K562 (cell line): ENCODE data around the gene BLM. TPM values are rescaled to one million over a fixed set of nuclear protein-coding genes. Genes with fewer than 3 reads are reported as not detected.

ENCODE experiments used
- ATAC-seq: fragments of 200-7000 bp; cut with Tn5 transposase; 3 replicates; pipeline ENCODE4 v1.9.1; 2020; ENCODE audit warnings: moderate library complexity
- BruUV-seq: library from RNA; stranded (reverse); fragments of 400-500 nt; replicated peaks from 2 replicates; lab custom pipeline; 2021; lab: Mats Ljungman, UMichigan
- CTCF ChIA-PET: fragments of 300-600 bp; formaldehyde crosslinking; extraction: SDS; loops from one replicate; lab custom pipeline; 2021; ENCODE audit warnings: low intra/inter-chr PET ratio; lab: Yijun Ruan, JAX
- POLR2A ChIA-PET: fragments of 300-600, 350-650 bp; sonication (Branson Sonifier 250); formaldehyde crosslinking; extraction: SDS; loops from one replicate; lab custom pipeline; 2021; ENCODE audit warnings: antibody characterized with exemption, inconsistent platforms; lab: Yijun Ruan, JAX
- DNase-seq, 4 experiments: peaks; one replicate each; pipeline versions ENCODE4 v3.0.0 to v3.0.0-alpha.2; 2011 to 2018; ENCODE audit warnings: low spot score in 3 of 4, mixed read lengths in 3 of 4; ENCODE audit errors: extremely low read depth in 1 of 4
- FAIRE-seq: peaks from 2 replicates; lab custom pipeline; 2011; peaks lifted over from hg19 to GRCh38; lab: Jason Lieb, UNC
- H2AFZ ChIP-seq: 2 replicates; pipeline ENCODE4 v1.6.0; 2011; ENCODE audit warnings: low read depth, low read length, control low read depth, inconsistent platforms
- H3K27ac ChIP-seq: fragments of 200-600 bp; 3 replicates; pipeline ENCODE4 v1.8.0; 2011; ENCODE audit warnings: low read depth, mild to moderate bottlenecking, control low read depth, inconsistent platforms, low read length, moderate library complexity, mixed read lengths; ENCODE audit errors: extremely low read depth
- H3K27me3 ChIP-seq, 2 experiments: fragments of 300-600 bp in 1 of 2; 2 replicates in 1 of 2; 3 replicates in 1 of 2; pipeline versions ENCODE4 v1.6.0 to v1.8.0; 2011; ENCODE audit warnings: inconsistent platforms in 2 of 2, low read length in 2 of 2, mild to moderate bottlenecking in 1 of 2, mixed read lengths in 1 of 2, moderate library complexity in 1 of 2; ENCODE audit not compliant: control insufficient read depth in 2 of 2, insufficient read depth in 2 of 2
- H3K36me3 ChIP-seq: fragments of 300-600 bp; 3 replicates; pipeline ENCODE4 v1.8.0; 2011; ENCODE audit warnings: mild to moderate bottlenecking, low read length, inconsistent platforms; ENCODE audit not compliant: control insufficient read depth, insufficient read depth
- H3K4me1 ChIP-seq, 2 experiments: fragments of 200-600 bp in 1 of 2; replicated peaks in 1 of 2; 2 replicates in 1 of 2; 3 replicates in 1 of 2; pipeline versions ENCODE4 v1.5.1 to v1.8.0; 2011; ENCODE audit warnings: inconsistent platforms in 2 of 2, low read length in 2 of 2, mild to moderate bottlenecking in 1 of 2, mixed read lengths in 1 of 2, moderate library complexity in 1 of 2; ENCODE audit not compliant: control insufficient read depth in 2 of 2, insufficient read depth in 2 of 2
- H3K4me2 ChIP-seq: 2 replicates; pipeline ENCODE4 v1.6.1; 2011; ENCODE audit warnings: low read length, control low read depth, inconsistent platforms, mixed read lengths; ENCODE audit not compliant: insufficient read depth
- H3K4me3 ChIP-seq: fragments of 200-600 bp; sonication (generic), shearing (Covaris generic); 2 replicates; pipeline ENCODE4 v1.5.1; 2016; ENCODE audit warnings: control low read depth, inconsistent platforms
- H3K79me2 ChIP-seq: fragments of 200-600 bp; 3 replicates; pipeline ENCODE4 v1.8.0; 2011; ENCODE audit warnings: low read length, inconsistent platforms; ENCODE audit not compliant: control insufficient read depth, insufficient read depth
- H3K9ac ChIP-seq, 2 experiments: 2 replicates each; pipeline versions ENCODE4 v1.6.0 to v1.6.1; 2011; ENCODE audit warnings: low read depth in 2 of 2, low read length in 2 of 2, control low read depth in 1 of 2, inconsistent platforms in 1 of 2, mild to moderate bottlenecking in 1 of 2, mixed read lengths in 1 of 2; ENCODE audit not compliant: insufficient read depth in 1 of 2
- H3K9me1 ChIP-seq: one replicate; pipeline ENCODE4 v1.6.0; 2011; ENCODE audit warnings: inconsistent platforms, mild to moderate bottlenecking, low read length, moderate library complexity; ENCODE audit not compliant: control insufficient read depth, insufficient read depth
- H3K9me3 ChIP-seq: replicated peaks from 2 replicates; pipeline ENCODE4 v1.5.1; 2011; ENCODE audit warnings: low read depth, low read length, inconsistent platforms; ENCODE audit not compliant: control insufficient read depth, insufficient read depth
- H4K20me1 ChIP-seq: replicated peaks from 2 replicates; pipeline ENCODE4 v1.6.1; 2011; ENCODE audit warnings: low read length, inconsistent platforms, mixed read lengths; ENCODE audit not compliant: control insufficient read depth, insufficient read depth
- BRD4 ChIP-seq: fragments of 200-600 bp; sonication (generic); IDR thresholded peaks from 2 replicates; pipeline ENCODE4 v1.6.1; 2017; ENCODE audit warnings: inconsistent platforms
- CEBPZ ChIP-seq: fragments of 150-350 bp; IDR thresholded peaks from 2 replicates; pipeline ENCODE4 v1.6.1; 2014; ENCODE audit warnings: low read depth, mild to moderate bottlenecking, low read length, borderline replicate concordance
- KAT7 ChIP-seq: sonication (generic); formaldehyde crosslinking; IDR thresholded peaks from 2 replicates; pipeline ENCODE4 v1.8.0; 2022; ENCODE audit warnings: missing genetic modification reagents, mild to moderate bottlenecking, borderline replicate concordance
- MIER1 ChIP-seq: fragments of 450-650 bp; IDR thresholded peaks from 2 replicates; pipeline ENCODE4 v1.6.1; 2016; ENCODE audit warnings: antibody characterized with exemption, mild to moderate bottlenecking, low read depth
- PYGO2 ChIP-seq: fragments of 450-650 bp; IDR thresholded peaks from 2 replicates; pipeline ENCODE4 v1.6.1; 2016; ENCODE audit warnings: mild to moderate bottlenecking, missing genetic modification characterization, moderate library complexity, missing compliant biosample characterization
- TBP ChIP-seq: optimal IDR thresholded peaks from 2 replicates; pipeline ENCODE3; 2011; ENCODE audit warnings: low read depth, low read length, improper control_type of control experiment
- ZFX ChIP-seq: sonication (generic); formaldehyde crosslinking; IDR thresholded peaks from 2 replicates; pipeline ENCODE4 v1.8.0; 2022; ENCODE audit warnings: mild to moderate bottlenecking, missing genetic modification reagents, moderate library complexity
- ZNF785 ChIP-seq: fragments of 250-450 bp; sonication (Bioruptor Pico); IDR thresholded peaks from 2 replicates; pipeline ENCODE4 v1.4.0; 2020; ENCODE audit warnings: mild to moderate bottlenecking
- WGBS: fragments of 100-300 bp; shearing (Covaris generic); methylation state at CpG from one replicate; pipeline ENCODE4 v1.1.6; 2016; ENCODE audit warnings: low coverage, mixed read lengths; ENCODE audit not compliant: insufficient coverage; ENCODE audit errors: missing lambda C conversion rate; 5-methylcytosine and 5-hydroxymethylcytosine counted together
- in situ Hi-C: fragments of 300-500 bp; cut with MboI; formaldehyde crosslinking; loops from 4 replicates; pipeline ENCODE4 v1.15.0; 2018; ENCODE audit warnings: inconsistent platforms, mixed read lengths
- intact Hi-C: fragments of 100-400 bp; cut with micrococcal nuclease; formaldehyde crosslinking; loops from 2 replicates; pipeline ENCODE4 v1.14.2; 2022
- polyA plus RNA-seq, 8 experiments: library from polyadenylated mRNA; depleted of rRNA in 4 of 8; stranded (reverse) in 5 of 8; unstranded in 3 of 8; fragments of >200 nt; fragmentation: Nextera tagmentation in 2 of 8; fragmentation: Illumina TruSeq in 1 of 8; extraction: Ambion mirVana in 2 of 8; extraction: Trizol in 1 of 8; gene quantifications; 2 replicates each; pipeline versions ENCODE4 v1.2.1 to v1.2.3, GENCODE V29; 2011 to 2014; ENCODE audit warnings: inconsistent platforms in 1 of 8, missing spikeins in 1 of 8
- total RNA-seq, 7 experiments: library from RNA; depleted of rRNA in 6 of 7; stranded (reverse); fragments of >200 nt in 6 of 7; fragmentation: Illumina TruSeq in 2 of 7; extraction: Trizol in 2 of 7; gene quantifications; 2 replicates each; pipeline versions ENCODE4 v1.2.1 to v1.2.3, GENCODE V29; 2011 to 2021; ENCODE audit warnings: low replicate concordance in 1 of 7

Gene BLM
- total and polyA plus RNA-seq, 9 of the 15 experiments (the other 6 are each of a cell fraction or from before 2014, with no cell fraction given): 21.0 to 56.0 (median 43.9) TPM

GRCh38 chr15:90812171-90812957 is 95.2 kb downstream of the BLM start (continued):
- TF ChIP-seq CEBPZ: no peak
- TF ChIP-seq BRD4: no peak
- TF ChIP-seq ZFX: no peak
- no peak for TF ChIP-seq MIER1
- no peak for TF ChIP-seq KAT7 (CRISPR knock-in tag)

- no peaks in the 10 kb centered on the region for H3K9me3 ChIP-seq
- no peaks in the 10 kb centered on the region for H3K9me1 ChIP-seq
- no peak overlapping the region for H2AFZ ChIP-seq
- ATAC-seq (no peak), FAIRE-seq (no peak), DNase-seq (no peak)
- no peak overlapping the region for H3K9ac ChIP-seq
- H3K79me2 ChIP-seq: no peaks in the 10 kb centered on the region
- H4K20me1 ChIP-seq: no peaks in the 10 kb centered on the region
- no TSS peak for BruUV-seq
- in situ Hi-C loops: no loop called here
- 94% methylated on average over 6 of the region's 6 CpGs for WGBS
- no peaks in the 10 kb centered on the region for H3K27me3 ChIP-seq
- H3K27ac ChIP-seq: no peak overlapping the region
- intact Hi-C loops: loop anchor here (5.0 kb wide), 1 partner anchor 119 kb away; the partner anchor contains the start of gene HDDC3
- H3K4me3 ChIP-seq: no peak overlapping the region
- H3K4me2 ChIP-seq: no peak overlapping the region
- ChIA-PET POLR2A (interaction anchor here (1.0 kb wide), 1 partner anchor 11 kb away, joined by 3 read pairs; no protein-coding TSS in a partner anchor), CTCF (no interaction called here)
- peaks cover 65% of the 10 kb centered on the region for H3K36me3 ChIP-seq
- peaks cover 0 to 7% of the 10 kb centered on the region in 2 experiments; a peak in 1 of 5 replicates for H3K4me1 ChIP-seq
- TF ChIP-seq ZNF785 (CRISPR knock-in tag) (no peak), TBP (no peak), PYGO2 (tag) (no peak)
These were observed 95.8 kb downstream of the BLM start for GRCh38 chr15:90812958-90813265.
